ENCODE measurements around the gene SUN5.

The SUN5 gene

DNA sequence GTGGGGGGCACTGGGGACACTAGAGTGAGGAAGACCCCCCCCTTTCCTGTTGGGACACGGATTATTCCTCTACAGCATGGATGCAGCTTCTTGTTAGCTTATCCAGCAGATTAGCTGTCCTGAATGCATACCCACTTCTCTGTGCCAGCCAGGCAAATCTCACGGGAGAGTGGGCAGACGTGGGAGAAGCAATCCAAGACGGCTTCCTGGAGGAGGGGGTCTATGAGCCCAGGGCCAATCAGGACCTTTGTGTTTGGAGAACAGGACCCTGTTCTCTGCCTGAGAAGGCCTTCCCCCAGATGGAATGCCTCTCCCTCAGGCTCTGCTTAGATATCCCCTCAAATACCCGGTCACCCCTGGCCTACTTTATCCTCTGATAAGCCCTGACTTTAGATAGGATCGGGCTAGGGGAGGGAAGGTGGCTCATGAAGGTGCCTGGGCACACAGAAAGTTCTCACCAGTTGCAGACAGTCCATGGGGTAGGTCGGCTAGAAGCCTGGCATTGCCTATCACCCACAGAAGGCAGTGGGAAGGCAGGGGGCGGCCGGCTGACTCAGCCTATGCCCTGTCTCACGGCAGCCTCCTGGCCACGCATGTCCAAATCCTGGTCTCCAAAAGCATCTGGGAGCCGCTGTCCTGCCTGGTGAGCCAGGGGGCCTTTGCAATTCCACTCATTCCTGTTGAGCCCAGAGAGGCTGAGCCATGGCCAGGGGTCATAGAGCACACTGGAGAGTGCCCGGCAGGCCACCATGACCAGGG lies 34.7 kb downstream of the SUN5 start:
- no peak for TF ChIP-seq CEBPB (IDR thresholded peaks at IDR 0.05)
- TF ChIP-seq EGR1 (IDR thresholded peaks at IDR 0.05) = no peak
- TF ChIP-seq, protein P1, sequence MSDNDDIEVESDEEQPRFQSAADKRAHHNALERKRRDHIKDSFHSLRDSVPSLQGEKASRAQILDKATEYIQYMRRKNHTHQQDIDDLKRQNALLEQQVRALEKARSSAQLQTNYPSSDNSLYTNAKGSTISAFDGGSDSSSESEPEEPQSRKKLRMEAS (IDR thresholded peaks at IDR 0.05) = no peak

DNA sequence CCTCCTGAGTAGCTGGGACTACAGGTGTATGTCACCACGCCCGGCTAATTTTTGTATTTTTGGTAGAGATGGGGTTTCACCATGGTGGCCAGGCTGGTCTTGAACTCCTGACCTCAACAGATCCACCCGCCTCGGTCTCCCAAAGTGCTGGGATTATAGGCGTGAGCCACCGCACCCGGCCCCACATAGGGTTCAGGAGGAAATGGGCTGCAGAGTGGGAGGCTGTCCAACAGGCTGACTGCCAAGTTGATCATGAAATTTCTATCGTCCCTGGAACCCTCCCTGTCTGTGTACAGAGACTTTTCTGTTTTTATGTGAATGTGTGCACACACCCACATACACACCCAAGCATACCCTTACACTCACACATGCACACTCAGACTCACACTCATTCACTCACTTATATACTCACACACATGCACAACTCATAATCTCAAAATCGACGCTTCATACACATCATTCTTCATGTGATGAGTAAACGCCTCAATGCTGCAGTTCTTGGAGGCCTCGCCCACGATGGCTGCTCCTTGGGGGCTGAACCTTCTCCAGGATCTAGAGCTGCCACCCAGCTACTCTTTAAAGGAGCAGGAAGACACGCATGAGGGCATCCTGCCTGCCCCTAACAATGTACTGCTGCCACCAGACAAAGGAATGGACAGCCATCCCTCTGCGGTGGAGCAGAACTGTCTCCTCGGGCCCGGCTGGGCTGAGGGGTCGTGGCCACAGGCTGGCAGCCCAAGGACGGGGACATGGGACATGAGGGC lies 35.6 kb downstream of the SUN5 start:
- no peak for TF ChIP-seq EGR1 (IDR thresholded peaks at IDR 0.05)

DNA sequence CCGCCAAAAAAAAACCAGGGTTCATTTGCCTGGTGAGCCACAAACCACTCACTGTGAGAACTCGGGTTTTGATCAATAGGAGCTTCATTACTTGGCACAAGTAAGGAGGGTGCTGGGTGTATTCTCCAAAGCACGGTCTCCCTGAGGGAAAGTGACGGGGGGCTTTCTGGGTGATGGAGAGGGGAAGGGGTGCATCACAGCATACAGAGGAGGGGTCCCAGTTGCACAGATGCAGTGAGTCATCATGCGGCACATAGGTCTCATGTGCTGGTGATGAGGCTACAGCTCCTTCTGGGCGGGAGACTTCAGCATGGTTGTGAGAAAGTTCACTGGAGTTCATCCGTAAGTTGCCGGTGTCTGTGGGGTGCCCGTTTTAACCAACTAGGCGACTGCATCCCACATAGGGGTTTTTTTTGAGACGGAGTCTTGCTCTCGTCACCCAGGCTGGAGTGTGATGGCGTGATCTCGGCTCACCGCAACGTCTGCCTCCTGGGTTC lies 36.2 kb downstream of the SUN5 start:
- TF ChIP-seq YY1 (IDR thresholded peaks at IDR 0.05; ENCODE audit: low read depth) (no peak), CREB1 (IDR thresholded peaks at IDR 0.05; ENCODE audit: low read depth) (no peak), CEBPB (IDR thresholded peaks at IDR 0.05) (no peak), TEAD4 (IDR thresholded peaks at IDR 0.05) (no peak), ZBTB7A (IDR thresholded peaks at IDR 0.05; ENCODE audit: low read depth) (no peak), FOXM1 (IDR thresholded peaks at IDR 0.05; ENCODE audit: borderline replicate concordance, low read depth) (no peak), EP300 (IDR thresholded peaks at IDR 0.05; ENCODE audit: borderline replicate concordance) (no peak), EGR1 (IDR thresholded peaks at IDR 0.05) (no peak), NFIC (IDR thresholded peaks at IDR 0.05) (no peak), RAD21 (IDR thresholded peaks at IDR 0.05; ENCODE audit: low read depth) (no peak), TCF12 (IDR thresholded peaks at IDR 0.05; ENCODE audit: low read depth) (no peak)
- TF ChIP-seq, protein P1 (IDR thresholded peaks at IDR 0.05) = no peak
- TF ChIP-seq, protein P2, sequence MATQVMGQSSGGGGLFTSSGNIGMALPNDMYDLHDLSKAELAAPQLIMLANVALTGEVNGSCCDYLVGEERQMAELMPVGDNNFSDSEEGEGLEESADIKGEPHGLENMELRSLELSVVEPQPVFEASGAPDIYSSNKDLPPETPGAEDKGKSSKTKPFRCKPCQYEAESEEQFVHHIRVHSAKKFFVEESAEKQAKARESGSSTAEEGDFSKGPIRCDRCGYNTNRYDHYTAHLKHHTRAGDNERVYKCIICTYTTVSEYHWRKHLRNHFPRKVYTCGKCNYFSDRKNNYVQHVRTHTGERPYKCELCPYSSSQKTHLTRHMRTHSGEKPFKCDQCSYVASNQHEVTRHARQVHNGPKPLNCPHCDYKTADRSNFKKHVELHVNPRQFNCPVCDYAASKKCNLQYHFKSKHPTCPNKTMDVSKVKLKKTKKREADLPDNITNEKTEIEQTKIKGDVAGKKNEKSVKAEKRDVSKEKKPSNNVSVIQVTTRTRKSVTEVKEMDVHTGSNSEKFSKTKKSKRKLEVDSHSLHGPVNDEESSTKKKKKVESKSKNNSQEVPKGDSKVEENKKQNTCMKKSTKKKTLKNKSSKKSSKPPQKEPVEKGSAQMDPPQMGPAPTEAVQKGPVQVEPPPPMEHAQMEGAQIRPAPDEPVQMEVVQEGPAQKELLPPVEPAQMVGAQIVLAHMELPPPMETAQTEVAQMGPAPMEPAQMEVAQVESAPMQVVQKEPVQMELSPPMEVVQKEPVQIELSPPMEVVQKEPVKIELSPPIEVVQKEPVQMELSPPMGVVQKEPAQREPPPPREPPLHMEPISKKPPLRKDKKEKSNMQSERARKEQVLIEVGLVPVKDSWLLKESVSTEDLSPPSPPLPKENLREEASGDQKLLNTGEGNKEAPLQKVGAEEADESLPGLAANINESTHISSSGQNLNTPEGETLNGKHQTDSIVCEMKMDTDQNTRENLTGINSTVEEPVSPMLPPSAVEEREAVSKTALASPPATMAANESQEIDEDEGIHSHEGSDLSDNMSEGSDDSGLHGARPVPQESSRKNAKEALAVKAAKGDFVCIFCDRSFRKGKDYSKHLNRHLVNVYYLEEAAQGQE (IDR thresholded peaks at IDR 0.05; ENCODE audit: low read depth) = no peak

DNA sequence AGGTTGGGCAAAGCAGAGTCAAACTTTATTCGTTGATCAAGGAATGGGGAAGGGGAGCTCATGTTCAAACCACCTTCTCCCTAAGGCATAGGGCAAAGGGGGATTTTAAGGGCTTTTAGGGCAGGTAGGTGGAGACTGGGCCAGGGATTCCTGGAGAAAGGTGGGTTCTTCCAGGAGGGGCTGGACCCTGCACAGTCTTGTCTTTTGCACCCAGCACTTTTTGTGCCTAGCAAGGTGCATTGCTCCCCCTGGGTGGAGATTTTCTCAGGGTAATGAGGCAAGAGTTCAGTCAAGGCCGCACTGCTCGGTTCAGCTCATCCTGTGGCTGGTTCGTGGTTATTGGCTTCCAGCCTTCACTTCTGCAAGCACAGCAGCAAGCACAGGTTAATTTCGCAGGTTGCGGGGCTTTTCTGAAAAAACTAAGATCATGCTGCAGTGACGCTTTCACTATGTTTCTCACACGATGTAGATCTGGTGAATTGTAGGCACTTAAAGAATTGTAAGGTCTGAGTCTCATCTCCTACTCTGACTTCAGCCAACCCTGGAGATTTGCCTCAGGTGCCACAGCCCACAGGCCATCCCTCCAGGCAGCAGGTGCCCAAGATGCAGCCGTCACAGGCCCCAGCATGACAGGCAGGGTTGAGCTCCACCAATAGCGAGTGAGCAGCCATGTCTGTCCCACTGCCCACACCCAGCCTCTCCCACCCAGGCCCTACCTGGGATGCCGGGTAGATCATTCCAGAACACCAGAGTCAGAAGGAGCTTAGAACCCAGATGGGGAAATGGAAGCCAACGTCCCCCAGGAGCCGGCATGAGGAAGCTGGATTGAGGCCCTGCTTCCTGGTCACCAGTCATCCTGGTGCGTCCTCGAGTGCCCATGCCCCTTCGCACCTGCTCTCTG lies 37.1 kb downstream of the SUN5 start:
- TF ChIP-seq FOXM1 (IDR thresholded peaks at IDR 0.05; ENCODE audit: borderline replicate concordance, low read depth) = no peak
- TF ChIP-seq, protein P1 (IDR thresholded peaks at IDR 0.05) = no peak
- no peak for TF ChIP-seq TAF1 (IDR thresholded peaks at IDR 0.05; ENCODE audit: low read depth)
- TF ChIP-seq, protein P2 (IDR thresholded peaks at IDR 0.05; ENCODE audit: low read depth) = no peak
- TF ChIP-seq RAD21 (IDR thresholded peaks at IDR 0.05; ENCODE audit: low read depth) = no peak
- no peak for TF ChIP-seq EP300 (IDR thresholded peaks at IDR 0.05; ENCODE audit: borderline replicate concordance)
- TF ChIP-seq YY1 (IDR thresholded peaks at IDR 0.05; ENCODE audit: low read depth) = no peak
- TF ChIP-seq EGR1 (IDR thresholded peaks at IDR 0.05) = no peak
- no peak for TF ChIP-seq CREB1 (IDR thresholded peaks at IDR 0.05; ENCODE audit: low read depth)
- no peak for TF ChIP-seq NFIC (IDR thresholded peaks at IDR 0.05)
- TF ChIP-seq CEBPB (IDR thresholded peaks at IDR 0.05) = no peak
- no peak for TF ChIP-seq ZBTB7A (IDR thresholded peaks at IDR 0.05; ENCODE audit: low read depth)
- TF ChIP-seq TEAD4 (IDR thresholded peaks at IDR 0.05) = no peak
- TF ChIP-seq, protein P3, sequence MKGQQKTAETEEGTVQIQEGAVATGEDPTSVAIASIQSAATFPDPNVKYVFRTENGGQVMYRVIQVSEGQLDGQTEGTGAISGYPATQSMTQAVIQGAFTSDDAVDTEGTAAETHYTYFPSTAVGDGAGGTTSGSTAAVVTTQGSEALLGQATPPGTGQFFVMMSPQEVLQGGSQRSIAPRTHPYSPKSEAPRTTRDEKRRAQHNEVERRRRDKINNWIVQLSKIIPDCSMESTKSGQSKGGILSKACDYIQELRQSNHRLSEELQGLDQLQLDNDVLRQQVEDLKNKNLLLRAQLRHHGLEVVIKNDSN (IDR thresholded peaks at IDR 0.05) = no peak
- TF ChIP-seq TCF12 (IDR thresholded peaks at IDR 0.05; ENCODE audit: low read depth) = no peak

DNA sequence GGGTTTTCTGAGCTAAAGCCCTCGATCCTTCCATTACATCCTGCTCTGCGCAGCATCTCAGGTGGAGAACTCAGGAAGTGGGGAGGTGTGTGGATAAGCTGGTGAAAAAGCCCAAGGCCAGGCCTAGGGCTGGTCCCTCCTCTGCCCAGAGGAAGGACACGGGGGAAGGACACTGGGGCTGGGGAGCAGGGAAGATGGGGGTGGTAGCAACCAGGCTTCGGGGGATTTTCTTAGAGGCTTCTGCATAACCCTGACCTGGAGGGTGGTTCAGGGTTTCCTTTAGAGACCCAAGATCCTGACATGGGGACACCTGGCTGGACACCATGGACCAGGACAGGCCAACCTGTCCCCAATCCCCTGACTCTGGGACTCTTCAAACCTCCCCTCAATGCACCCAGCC lies 37.9 kb downstream of the SUN5 start:
- no peak for TF ChIP-seq ZBTB7A (IDR thresholded peaks at IDR 0.05; ENCODE audit: low read depth)
- TF ChIP-seq, protein P1 (IDR thresholded peaks at IDR 0.05) = no peak

Measured in Ishikawa (cell line).